Stomach (tissue), 9 donors: ENCODE results near the gene OR5D16. TPM values are rescaled to one million over a fixed set of nuclear protein-coding genes. Genes with fewer than 3 reads are reported as not detected.

ENCODE experiments used
- DNase-seq, 2 donors: peaks; one replicate each; pipeline versions ENCODE4 v3.0.0 to v3.0.0-alpha.2; 2013 to 2019
- H3K27ac ChIP-seq, 5 donors: fragments of 200-600 bp in 4 of 5; sonication (generic) in 4 of 5; one replicate each; pipeline ENCODE4 v1.5.1; 2013 to 2019; ENCODE audit warnings: mild to moderate bottlenecking in 1 of 5, moderate library complexity in 1 of 5
- H3K27me3 ChIP-seq, 3 donors: fragments of 200-600 bp; sonication (generic); one replicate each; pipeline ENCODE4 v1.5.1; 2017 to 2019; ENCODE audit warnings: mixed run types in 1 of 3
- H3K36me3 ChIP-seq, 4 donors: fragments of 200-600 bp; sonication (generic); 1 replicate in 3 of 4; 2 replicates in 1 of 4; pipeline ENCODE4 v1.5.1; 2016 to 2019
- H3K4me1 ChIP-seq, 4 donors: fragments of 200-600 bp; sonication (generic); one replicate each; pipeline ENCODE4 v1.5.1; 2016 to 2019
- H3K4me3 ChIP-seq, 4 donors: fragments of 200-600 bp; sonication (generic) in 3 of 4; one replicate each; pipeline ENCODE4 v1.5.1; 2016 to 2019; ENCODE audit warnings: mild to moderate bottlenecking in 1 of 4
- H3K9me3 ChIP-seq, 4 donors: fragments of 200-600 bp; sonication (generic); one replicate each; pipeline ENCODE4 v1.5.1; 2016 to 2019
- CTCF ChIP-seq, 7 experiments: fragments of 450-650 bp in 4 of 7; fragments of 200-600 bp in 3 of 7; sonication (generic) in 3 of 7; IDR thresholded peaks; one replicate each; pipeline ENCODE4 v1.5.1; 2016 to 2019; ENCODE audit warnings: antibody characterized with exemption in 7 of 7, control low read depth in 2 of 7, mild to moderate bottlenecking in 1 of 7
- EP300 ChIP-seq: sonication (generic); formaldehyde crosslinking; IDR thresholded peaks from one replicate; pipeline ENCODE4 v1.6.1; 2017; ENCODE audit warnings: antibody characterized with exemption
- POLR2A ChIP-seq, 4 donors: fragments of 450-650 bp; IDR thresholded peaks; one replicate each; pipeline ENCODE4 v1.6.1; 2016; ENCODE audit warnings: antibody characterized with exemption in 4 of 4, control low read depth in 2 of 4, mild to moderate bottlenecking in 1 of 4, moderate library complexity in 1 of 4
- POLR2AphosphoS5 ChIP-seq, 3 donors: sonication (generic); formaldehyde crosslinking; IDR thresholded peaks; one replicate each; pipeline ENCODE4 v1.6.1; 2016; ENCODE audit warnings: antibody characterized with exemption in 3 of 3
- WGBS, 5 donors: extraction: QIAGEN DNeasy Blood & Tissue Kit in 3 of 5; methylation state at CpG; one replicate each; pipeline versions ENCODE4 v1.1.5 to v1.1.7; 2013 to 2018; 5-methylcytosine and 5-hydroxymethylcytosine counted together
- intact Hi-C: fragments of 100-400 bp; cut with DNase I; formaldehyde crosslinking; loops from one replicate; pipeline ENCODE4 v1.15.1; 2023; ENCODE audit warnings: low total_unique reads
- polyA plus RNA-seq, 3 donors: library from polyadenylated mRNA; stranded (reverse); fragments of 200-250 nt; gene quantifications; one replicate each; pipeline ENCODE4 v1.2.3, GENCODE V29; 2013
- total RNA-seq, 5 donors: library from RNA; depleted of rRNA; stranded (reverse); fragments of >200 nt; gene quantifications; one replicate each; pipeline versions ENCODE4 v1.1.0 to v1.2.3, GENCODE V29; 2014 to 2016
- donor health status: healthy with polysubstance abuse.
- donor health status: Bipolar disorder and iron deficiency.
- donor health status: healthy.

Gene OR5D16
- total and polyA plus RNA-seq, 8 donors, result not detected

- TF ChIP-seq CTCF (IDR thresholded peaks at IDR 0.05), result no peak
- TF ChIP-seq POLR2AphosphoS5 (IDR thresholded peaks at IDR 0.05), result no peak
- TF ChIP-seq POLR2A (IDR thresholded peaks at IDR 0.05), result no peak
- TF ChIP-seq EP300, result no peak
- peaks cover 0 to 29% (median 16%) of the 10 kb centered on the region in 4 donors for H3K9me3 ChIP-seq
- H3K4me1 ChIP-seq, result no peaks in the 10 kb centered on the region
- H3K36me3 ChIP-seq, result no peaks in the 10 kb centered on the region
- intact Hi-C loops, result no loop called here
- H3K27me3 ChIP-seq, result no peaks in the 10 kb centered on the region
- DNase-seq, result no peak
- WGBS, 5 donors, result 85 to 100% (median 90%) methylated on average over 1 of the region's 1 CpG
- H3K27ac ChIP-seq, result no peak overlapping the region
- no peak overlapping the region for H3K4me3 ChIP-seq
Observed at GRCh38 chr11:55806248-55806647, 32.3 kb upstream of the OR5D16 start.

- no peak within 1 kb of the TSS for H3K27ac ChIP-seq
- no peaks in the 10 kb centered on the region for H3K27me3 ChIP-seq
- no peak for DNase-seq
- no peaks in the 10 kb centered on the region for H3K36me3 ChIP-seq
- 74 to 89% (median 84%) methylated on average over 1 of the region's 1 CpG for WGBS, 5 donors
- no peaks in the 10 kb centered on the region for H3K4me1 ChIP-seq
- TF ChIP-seq CTCF (IDR thresholded peaks at IDR 0.05) (no peak), POLR2A (IDR thresholded peaks at IDR 0.05) (no peak), EP300 (no peak), POLR2AphosphoS5 (IDR thresholded peaks at IDR 0.05) (no peak)
- H3K9me3 ChIP-seq, result peaks cover 0 to 31% (median 10%) of the 10 kb centered on the region in 4 donors
- no peak within 1 kb of the TSS for H3K4me3 ChIP-seq
- intact Hi-C loops, result no loop called here
Observed at GRCh38 chr11:55811067-55811466, 27.5 kb upstream of the OR5D16 start, which contains the start of gene OR5L1. Gene OR5L1, plus strand, starts transcription at chr11:55811367. Its CDS starts 100 bp downstream, at chr11:55811467.

GRCh38 chr11:55819330-55819729 is 19.2 kb upstream of the OR5D16 start, which contains the start of gene OR5D18:
Gene OR5D18, plus strand, starts transcription at chr11:55819630. Its CDS starts 0 bp downstream, at chr11:55819630.
- intact Hi-C loops, result no loop called here
- Histone ChIP-seq H3K36me3 (no peaks in the 10 kb centered on the region), H3K4me3 (no peak within 1 kb of the TSS), H3K27ac (no peak within 1 kb of the TSS), H3K27me3 (no peaks in the 10 kb centered on the region), H3K9me3 (peaks cover 0 to 15% (median 4%) of the 10 kb centered on the region in 4 donors), H3K4me1 (no peaks in the 10 kb centered on the region)
- DNase-seq, result no peak
- 75 to 86% (median 85%) methylated on average over 5 of the region's 5 CpGs for WGBS, 5 donors
- TF ChIP-seq POLR2A (IDR thresholded peaks at IDR 0.05) (no peak), POLR2AphosphoS5 (IDR thresholded peaks at IDR 0.05) (no peak), EP300 (no peak), CTCF (IDR thresholded peaks at IDR 0.05) (no peak)

- Histone ChIP-seq H3K4me3 (no peak within 1 kb of the TSS), H3K9me3 (peaks cover 0 to 10% (median 2%) of the 10 kb centered on the region in 4 donors), H3K36me3 (no peaks in the 10 kb centered on the region), H3K27me3 (no peaks in the 10 kb centered on the region), H3K27ac (no peak within 1 kb of the TSS), H3K4me1 (no peaks in the 10 kb centered on the region)
- DNase-seq, result no peak
- intact Hi-C loops, result no loop called here
- no peak for TF ChIP-seq EP300
- no peak for TF ChIP-seq CTCF (IDR thresholded peaks at IDR 0.05)
- TF ChIP-seq POLR2A (IDR thresholded peaks at IDR 0.05), result no peak
Observed at GRCh38 chr11:55826919-55827318, 11.6 kb upstream of the OR5D16 start, which contains the start of gene OR5L2. Gene OR5L2, plus strand, starts transcription at chr11:55827219. Its CDS starts 0 bp downstream, at chr11:55827219.
